ENCODE measurements around the gene CPN2. TPM values are rescaled to one million over a fixed set of nuclear protein-coding genes. Genes with fewer than 3 reads are reported as not detected.

CPN2 gene
- total and polyA plus RNA-seq, 2 of the 13 experiments (the other 11 are each of a cell fraction or from before 2014, with no cell fraction given), result 26.7 to 27.7 TPM

DNA sequence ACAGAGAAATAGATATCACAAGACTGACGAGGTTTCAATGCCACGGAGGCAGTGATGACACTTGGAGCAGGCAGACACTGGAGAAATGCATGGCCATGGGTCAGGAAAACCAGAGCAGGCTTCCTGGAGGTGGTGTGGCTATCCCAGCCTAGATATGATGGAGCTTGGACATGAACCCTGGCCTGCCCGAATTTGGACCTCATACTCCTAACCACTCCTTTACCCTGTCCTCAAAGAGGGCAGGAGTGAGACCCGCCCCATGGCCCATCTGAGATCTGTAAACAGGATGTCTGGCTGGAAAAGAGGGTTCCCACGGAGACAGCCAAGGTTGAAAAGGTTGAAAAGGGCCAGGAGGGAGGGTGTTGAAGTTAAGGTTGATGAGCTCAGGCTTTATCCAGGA lies 31.0 kb downstream of the CPN2 start (continued):
- TF ChIP-seq, protein P1, sequence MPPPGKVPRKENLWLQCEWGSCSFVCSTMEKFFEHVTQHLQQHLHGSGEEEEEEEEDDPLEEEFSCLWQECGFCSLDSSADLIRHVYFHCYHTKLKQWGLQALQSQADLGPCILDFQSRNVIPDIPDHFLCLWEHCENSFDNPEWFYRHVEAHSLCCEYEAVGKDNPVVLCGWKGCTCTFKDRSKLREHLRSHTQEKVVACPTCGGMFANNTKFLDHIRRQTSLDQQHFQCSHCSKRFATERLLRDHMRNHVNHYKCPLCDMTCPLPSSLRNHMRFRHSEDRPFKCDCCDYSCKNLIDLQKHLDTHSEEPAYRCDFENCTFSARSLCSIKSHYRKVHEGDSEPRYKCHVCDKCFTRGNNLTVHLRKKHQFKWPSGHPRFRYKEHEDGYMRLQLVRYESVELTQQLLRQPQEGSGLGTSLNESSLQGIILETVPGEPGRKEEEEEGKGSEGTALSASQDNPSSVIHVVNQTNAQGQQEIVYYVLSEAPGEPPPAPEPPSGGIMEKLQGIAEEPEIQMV (CRISPR knock-in tag; IDR thresholded peaks at IDR 0.05; ENCODE audit: low read depth), result 0 out of 2 replicates have a peak, but pooled peaks have one; percentile 8
- TF ChIP-seq NFATC3 (CRISPR knock-in tag; IDR thresholded peaks at IDR 0.05) (peak; percentile 19; the same call in 1 of the 2 replicates), STAG1 (CRISPR knock-in tag; IDR thresholded peaks at IDR 0.05) (no peak), RARA (CRISPR knock-in tag; IDR thresholded peaks at IDR 0.05) (peak; percentile 90), FOXO1 (CRISPR knock-in tag; IDR thresholded peaks at IDR 0.05) (peak; percentile 59), ARNTL (CRISPR knock-in tag; IDR thresholded peaks at IDR 0.05) (no peak), NCOA5 (CRISPR knock-in tag; IDR thresholded peaks at IDR 0.05) (no peak), ZNF768 (CRISPR knock-in tag; IDR thresholded peaks at IDR 0.05) (0 out of 2 replicates have a peak, but pooled peaks have one; percentile 26), CBX2 (IDR thresholded peaks at IDR 0.05; ENCODE audit: low read depth, low read length) (no peak), CBX2 (CRISPR knock-in tag; IDR thresholded peaks at IDR 0.05; ENCODE audit: low read depth) (no peak), ADNP (CRISPR knock-in tag; IDR thresholded peaks at IDR 0.05) (0 out of 2 replicates have a peak, but pooled peaks have one; percentile 16), RCOR2 (CRISPR knock-in tag; IDR thresholded peaks at IDR 0.05) (peak; percentile 54; the same call in 1 of the 2 replicates), ZNF430 (CRISPR knock-in tag; IDR thresholded peaks at IDR 0.05) (no peak), ELF3 (CRISPR knock-in tag; IDR thresholded peaks at IDR 0.05) (peak; percentile 22; the same call in 1 of the 2 replicates), TEAD3 (CRISPR knock-in tag; optimal IDR thresholded peaks at IDR 0.05; ENCODE audit: borderline replicate concordance) (no peak), ZNF772 (CRISPR knock-in tag; IDR thresholded peaks at IDR 0.05) (peak; percentile 48; the same call in 1 of the 2 replicates), RXRB (CRISPR knock-in tag; IDR thresholded peaks at IDR 0.05; ENCODE audit: borderline replicate concordance) (peak; percentile 65; the same call in 1 of the 2 replicates), ZNF3 (CRISPR knock-in tag; IDR thresholded peaks at IDR 0.05) (no peak), BCL6 (CRISPR knock-in tag; IDR thresholded peaks at IDR 0.05) (peak; percentile 54; the same call in 1 of the 2 replicates), SP5 (CRISPR knock-in tag; IDR thresholded peaks at IDR 0.05; ENCODE audit: borderline replicate concordance, low read depth) (peak; percentile 81), ZNF572 (CRISPR knock-in tag; IDR thresholded peaks at IDR 0.05) (0 out of 2 replicates have a peak, but pooled peaks have one; percentile 71), ZNF557 (CRISPR knock-in tag; IDR thresholded peaks at IDR 0.05) (no peak), TRIM24 (CRISPR knock-in tag; IDR thresholded peaks at IDR 0.05) (no peak), ZNF124 (CRISPR knock-in tag; IDR thresholded peaks at IDR 0.05) (0 out of 2 replicates have a peak, but pooled peaks have one; percentile 3)
- TF ChIP-seq, protein P2, sequence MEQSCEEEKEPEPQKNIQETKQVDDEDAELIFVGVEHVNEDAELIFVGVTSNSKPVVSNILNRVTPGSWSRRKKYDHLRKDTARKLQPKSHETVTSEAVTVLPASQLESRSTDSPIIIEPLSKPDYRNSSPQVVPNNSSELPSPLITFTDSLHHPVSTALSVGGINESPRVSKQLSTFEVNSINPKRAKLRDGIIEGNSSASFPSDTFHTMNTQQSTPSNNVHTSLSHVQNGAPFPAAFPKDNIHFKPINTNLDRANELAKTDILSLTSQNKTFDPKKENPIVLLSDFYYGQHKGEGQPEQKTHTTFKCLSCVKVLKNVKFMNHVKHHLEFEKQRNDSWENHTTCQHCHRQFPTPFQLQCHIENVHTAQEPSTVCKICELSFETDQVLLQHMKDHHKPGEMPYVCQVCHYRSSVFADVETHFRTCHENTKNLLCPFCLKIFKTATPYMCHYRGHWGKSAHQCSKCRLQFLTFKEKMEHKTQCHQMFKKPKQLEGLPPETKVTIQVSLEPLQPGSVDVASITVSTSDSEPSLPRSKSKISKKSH (CRISPR knock-in tag; IDR thresholded peaks at IDR 0.05; ENCODE audit: borderline replicate concordance), result no peak
- TF ChIP-seq, protein P3, sequence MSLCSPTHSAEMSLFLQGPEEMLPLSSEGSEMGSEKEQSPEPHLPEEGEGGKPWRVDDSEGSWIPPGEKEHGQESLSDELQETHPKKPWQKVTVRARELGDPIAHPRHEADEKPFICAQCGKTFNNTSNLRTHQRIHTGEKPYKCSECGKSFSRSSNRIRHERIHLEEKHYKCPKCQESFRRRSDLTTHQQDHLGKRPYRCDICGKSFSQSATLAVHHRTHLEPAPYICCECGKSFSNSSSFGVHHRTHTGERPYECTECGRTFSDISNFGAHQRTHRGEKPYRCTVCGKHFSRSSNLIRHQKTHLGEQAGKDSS (CRISPR knock-in tag; IDR thresholded peaks at IDR 0.05; ENCODE audit: borderline replicate concordance, low read depth), result no peak
- TF ChIP-seq, protein P4, sequence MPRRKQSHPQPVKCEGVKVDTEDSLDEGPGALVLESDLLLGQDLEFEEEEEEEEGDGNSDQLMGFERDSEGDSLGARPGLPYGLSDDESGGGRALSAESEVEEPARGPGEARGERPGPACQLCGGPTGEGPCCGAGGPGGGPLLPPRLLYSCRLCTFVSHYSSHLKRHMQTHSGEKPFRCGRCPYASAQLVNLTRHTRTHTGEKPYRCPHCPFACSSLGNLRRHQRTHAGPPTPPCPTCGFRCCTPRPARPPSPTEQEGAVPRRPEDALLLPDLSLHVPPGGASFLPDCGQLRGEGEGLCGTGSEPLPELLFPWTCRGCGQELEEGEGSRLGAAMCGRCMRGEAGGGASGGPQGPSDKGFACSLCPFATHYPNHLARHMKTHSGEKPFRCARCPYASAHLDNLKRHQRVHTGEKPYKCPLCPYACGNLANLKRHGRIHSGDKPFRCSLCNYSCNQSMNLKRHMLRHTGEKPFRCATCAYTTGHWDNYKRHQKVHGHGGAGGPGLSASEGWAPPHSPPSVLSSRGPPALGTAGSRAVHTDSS (CRISPR knock-in tag; conservative IDR thresholded peaks at IDR 0.05), result no peak
